ENCODE results near the gene CLSTN1. TPM values are rescaled to one million over a fixed set of nuclear protein-coding genes. Genes with fewer than 3 reads are reported as not detected.

Gene CLSTN1
- total and polyA plus RNA-seq, 2 of the 13 experiments (the other 11 are each of a cell fraction or from before 2014, with no cell fraction given), result 19.7 to 29.8 TPM

GRCh38 chr1:9855186-9855585 lies 31.4 kb upstream of the CLSTN1 start (continued):
- TF ChIP-seq, protein P1, sequence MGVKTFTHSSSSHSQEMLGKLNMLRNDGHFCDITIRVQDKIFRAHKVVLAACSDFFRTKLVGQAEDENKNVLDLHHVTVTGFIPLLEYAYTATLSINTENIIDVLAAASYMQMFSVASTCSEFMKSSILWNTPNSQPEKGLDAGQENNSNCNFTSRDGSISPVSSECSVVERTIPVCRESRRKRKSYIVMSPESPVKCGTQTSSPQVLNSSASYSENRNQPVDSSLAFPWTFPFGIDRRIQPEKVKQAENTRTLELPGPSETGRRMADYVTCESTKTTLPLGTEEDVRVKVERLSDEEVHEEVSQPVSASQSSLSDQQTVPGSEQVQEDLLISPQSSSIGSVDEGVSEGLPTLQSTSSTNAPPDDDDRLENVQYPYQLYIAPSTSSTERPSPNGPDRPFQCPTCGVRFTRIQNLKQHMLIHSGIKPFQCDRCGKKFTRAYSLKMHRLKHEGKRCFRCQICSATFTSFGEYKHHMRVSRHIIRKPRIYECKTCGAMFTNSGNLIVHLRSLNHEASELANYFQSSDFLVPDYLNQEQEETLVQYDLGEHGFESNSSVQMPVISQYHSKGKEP (CRISPR knock-in tag; IDR thresholded peaks at IDR 0.05), result no peak
- TF ChIP-seq, protein P2, sequence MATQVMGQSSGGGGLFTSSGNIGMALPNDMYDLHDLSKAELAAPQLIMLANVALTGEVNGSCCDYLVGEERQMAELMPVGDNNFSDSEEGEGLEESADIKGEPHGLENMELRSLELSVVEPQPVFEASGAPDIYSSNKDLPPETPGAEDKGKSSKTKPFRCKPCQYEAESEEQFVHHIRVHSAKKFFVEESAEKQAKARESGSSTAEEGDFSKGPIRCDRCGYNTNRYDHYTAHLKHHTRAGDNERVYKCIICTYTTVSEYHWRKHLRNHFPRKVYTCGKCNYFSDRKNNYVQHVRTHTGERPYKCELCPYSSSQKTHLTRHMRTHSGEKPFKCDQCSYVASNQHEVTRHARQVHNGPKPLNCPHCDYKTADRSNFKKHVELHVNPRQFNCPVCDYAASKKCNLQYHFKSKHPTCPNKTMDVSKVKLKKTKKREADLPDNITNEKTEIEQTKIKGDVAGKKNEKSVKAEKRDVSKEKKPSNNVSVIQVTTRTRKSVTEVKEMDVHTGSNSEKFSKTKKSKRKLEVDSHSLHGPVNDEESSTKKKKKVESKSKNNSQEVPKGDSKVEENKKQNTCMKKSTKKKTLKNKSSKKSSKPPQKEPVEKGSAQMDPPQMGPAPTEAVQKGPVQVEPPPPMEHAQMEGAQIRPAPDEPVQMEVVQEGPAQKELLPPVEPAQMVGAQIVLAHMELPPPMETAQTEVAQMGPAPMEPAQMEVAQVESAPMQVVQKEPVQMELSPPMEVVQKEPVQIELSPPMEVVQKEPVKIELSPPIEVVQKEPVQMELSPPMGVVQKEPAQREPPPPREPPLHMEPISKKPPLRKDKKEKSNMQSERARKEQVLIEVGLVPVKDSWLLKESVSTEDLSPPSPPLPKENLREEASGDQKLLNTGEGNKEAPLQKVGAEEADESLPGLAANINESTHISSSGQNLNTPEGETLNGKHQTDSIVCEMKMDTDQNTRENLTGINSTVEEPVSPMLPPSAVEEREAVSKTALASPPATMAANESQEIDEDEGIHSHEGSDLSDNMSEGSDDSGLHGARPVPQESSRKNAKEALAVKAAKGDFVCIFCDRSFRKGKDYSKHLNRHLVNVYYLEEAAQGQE (IDR thresholded peaks at IDR 0.05; ENCODE audit: borderline replicate concordance in 1 of 2, low read depth in 1 of 2, low read length in 2 of 2), result no peak
- TF ChIP-seq MTF2 (CRISPR knock-in tag; IDR thresholded peaks at IDR 0.05; ENCODE audit: borderline replicate concordance) (no peak), SNAPC4 (CRISPR knock-in tag; IDR thresholded peaks at IDR 0.05) (no peak), ZNF672 (CRISPR knock-in tag; IDR thresholded peaks at IDR 0.05) (no peak), ZNF644 (CRISPR knock-in tag; IDR thresholded peaks at IDR 0.05; ENCODE audit: low read depth) (no peak), SAFB2 (CRISPR knock-in tag; IDR thresholded peaks at IDR 0.05; ENCODE audit: borderline replicate concordance, low read depth) (no peak), ERF (CRISPR knock-in tag; IDR thresholded peaks at IDR 0.05) (no peak), ATF1 (CRISPR knock-in tag; IDR thresholded peaks at IDR 0.05) (no peak)
- TF ChIP-seq, protein P3, sequence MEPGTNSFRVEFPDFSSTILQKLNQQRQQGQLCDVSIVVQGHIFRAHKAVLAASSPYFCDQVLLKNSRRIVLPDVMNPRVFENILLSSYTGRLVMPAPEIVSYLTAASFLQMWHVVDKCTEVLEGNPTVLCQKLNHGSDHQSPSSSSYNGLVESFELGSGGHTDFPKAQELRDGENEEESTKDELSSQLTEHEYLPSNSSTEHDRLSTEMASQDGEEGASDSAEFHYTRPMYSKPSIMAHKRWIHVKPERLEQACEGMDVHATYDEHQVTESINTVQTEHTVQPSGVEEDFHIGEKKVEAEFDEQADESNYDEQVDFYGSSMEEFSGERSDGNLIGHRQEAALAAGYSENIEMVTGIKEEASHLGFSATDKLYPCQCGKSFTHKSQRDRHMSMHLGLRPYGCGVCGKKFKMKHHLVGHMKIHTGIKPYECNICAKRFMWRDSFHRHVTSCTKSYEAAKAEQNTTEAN (CRISPR knock-in tag; conservative IDR thresholded peaks at IDR 0.05), result no peak
- TF ChIP-seq, protein P4, sequence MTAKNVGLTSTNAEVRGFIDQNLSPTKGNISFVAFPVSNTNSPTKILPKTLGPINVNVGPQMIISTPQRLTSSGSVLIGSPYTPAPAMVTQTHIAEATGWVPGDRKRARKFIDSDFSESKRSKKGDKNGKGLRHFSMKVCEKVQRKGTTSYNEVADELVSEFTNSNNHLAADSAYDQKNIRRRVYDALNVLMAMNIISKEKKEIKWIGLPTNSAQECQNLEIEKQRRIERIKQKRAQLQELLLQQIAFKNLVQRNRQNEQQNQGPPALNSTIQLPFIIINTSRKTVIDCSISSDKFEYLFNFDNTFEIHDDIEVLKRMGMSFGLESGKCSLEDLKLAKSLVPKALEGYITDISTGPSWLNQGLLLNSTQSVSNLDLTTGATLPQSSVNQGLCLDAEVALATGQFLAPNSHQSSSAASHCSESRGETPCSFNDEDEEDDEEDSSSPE (CRISPR knock-in tag; IDR thresholded peaks at IDR 0.05), result no peak

Data from HepG2 (cell line).